OCI-LY1 (cell line): Measurements from ENCODE around the gene PCDHGA6.

Experiments used
- EZH2 ChIP-seq: fragments of 200-600 bp; sonication (generic), shearing (Covaris generic); IDR thresholded peaks from 2 replicates; pipeline ENCODE4 v1.8.0; 2017; ENCODE audit warnings: borderline replicate concordance, mixed run types, mild to moderate bottlenecking, antibody characterized with exemption, low read length, moderate library complexity, mixed read lengths
- TF ChIP-seq, protein P1 (sequence below): fragments of 200-600 bp; sonication (generic), shearing (Covaris generic); IDR thresholded peaks from 2 replicates; pipeline ENCODE4 v1.5.1; 2017; ENCODE audit warnings: mild to moderate bottlenecking, antibody characterized with exemption, low read length, moderate library complexity, mixed read lengths

DNA sequence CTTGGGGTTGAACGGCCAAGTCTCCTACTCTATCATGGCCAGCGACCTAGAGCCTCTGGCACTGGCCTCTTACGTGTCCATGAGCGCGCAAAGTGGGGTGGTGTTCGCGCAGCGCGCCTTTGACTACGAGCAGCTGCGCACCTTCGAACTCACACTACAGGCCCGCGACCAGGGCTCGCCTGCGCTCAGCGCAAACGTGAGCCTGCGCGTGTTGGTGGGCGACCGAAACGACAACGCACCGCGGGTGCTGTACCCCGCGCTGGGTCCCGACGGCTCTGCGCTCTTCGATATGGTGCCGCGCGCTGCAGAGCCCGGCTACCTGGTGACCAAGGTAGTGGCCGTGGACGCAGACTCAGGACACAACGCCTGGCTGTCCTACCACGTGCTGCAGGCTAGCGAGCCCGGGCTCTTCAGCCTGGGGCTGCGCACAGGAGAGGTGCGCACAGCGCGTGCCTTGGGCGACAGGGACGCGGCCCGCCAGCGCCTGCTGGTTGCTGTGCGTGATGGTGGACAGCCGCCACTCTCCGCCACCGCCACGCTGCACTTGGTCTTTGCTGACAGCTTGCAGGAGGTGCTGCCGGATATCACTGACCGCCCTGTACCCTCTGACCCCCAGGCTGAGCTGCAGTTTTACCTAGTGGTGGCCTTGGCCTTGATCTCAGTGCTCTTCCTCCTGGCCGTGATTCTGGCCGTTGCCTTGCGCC is 26.0 kb downstream of the PCDHGA6 start:
- TF ChIP-seq, protein P1, sequence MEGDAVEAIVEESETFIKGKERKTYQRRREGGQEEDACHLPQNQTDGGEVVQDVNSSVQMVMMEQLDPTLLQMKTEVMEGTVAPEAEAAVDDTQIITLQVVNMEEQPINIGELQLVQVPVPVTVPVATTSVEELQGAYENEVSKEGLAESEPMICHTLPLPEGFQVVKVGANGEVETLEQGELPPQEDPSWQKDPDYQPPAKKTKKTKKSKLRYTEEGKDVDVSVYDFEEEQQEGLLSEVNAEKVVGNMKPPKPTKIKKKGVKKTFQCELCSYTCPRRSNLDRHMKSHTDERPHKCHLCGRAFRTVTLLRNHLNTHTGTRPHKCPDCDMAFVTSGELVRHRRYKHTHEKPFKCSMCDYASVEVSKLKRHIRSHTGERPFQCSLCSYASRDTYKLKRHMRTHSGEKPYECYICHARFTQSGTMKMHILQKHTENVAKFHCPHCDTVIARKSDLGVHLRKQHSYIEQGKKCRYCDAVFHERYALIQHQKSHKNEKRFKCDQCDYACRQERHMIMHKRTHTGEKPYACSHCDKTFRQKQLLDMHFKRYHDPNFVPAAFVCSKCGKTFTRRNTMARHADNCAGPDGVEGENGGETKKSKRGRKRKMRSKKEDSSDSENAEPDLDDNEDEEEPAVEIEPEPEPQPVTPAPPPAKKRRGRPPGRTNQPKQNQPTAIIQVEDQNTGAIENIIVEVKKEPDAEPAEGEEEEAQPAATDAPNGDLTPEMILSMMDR: no peak
- no peak for TF ChIP-seq EZH2
